Measurements from ENCODE around the gene LMTK3. TPM values are rescaled to one million over a fixed set of nuclear protein-coding genes. Genes with fewer than 3 reads are reported as not detected.
A peak's percentile ranks its signal among the peaks of the same experiment; 100 is the strongest.

LMTK3 gene
- total and polyA plus RNA-seq, 9 of the 15 experiments (the other 6 are each of a cell fraction or from before 2014, with no cell fraction given): 0.35 to 12.3 (median 2.0) TPM; not detected in 2

DNA sequence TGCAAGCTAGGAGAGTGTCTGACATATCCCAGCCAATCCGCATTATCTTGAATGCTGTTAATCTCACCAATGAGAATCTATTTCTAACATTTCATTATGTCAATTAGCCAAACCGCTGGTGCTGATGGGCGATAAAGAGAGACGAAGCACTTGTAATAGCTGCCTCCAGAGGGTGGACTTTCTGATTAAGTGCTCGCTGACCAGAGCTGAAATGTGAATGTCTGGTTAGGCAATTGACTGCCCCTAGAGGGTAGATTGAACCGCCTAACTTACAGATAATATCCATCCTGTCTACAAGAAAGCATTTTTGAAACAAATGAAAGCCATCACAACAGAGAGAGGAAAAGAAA, 66.4 kb downstream of the LMTK3 start:
- Histone ChIP-seq H3K9me3 (replicated peaks; ENCODE audit: control insufficient read depth, insufficient read depth, low read depth, low read length) (no peaks in the 10 kb centered on the region), H4K20me1 (replicated peaks; ENCODE audit: control insufficient read depth, insufficient read depth, low read length) (no peaks in the 10 kb centered on the region), H3K4me1 (replicated peaks in 1 of 2; ENCODE audit: control insufficient read depth in 2 of 2, insufficient read depth in 2 of 2, low read length in 2 of 2) (peaks cover 12 to 16% of the 10 kb centered on the region in 2 experiments), H3K4me2 (ENCODE audit: insufficient read depth, low read length) (peak overlapping the region; percentile 97), H3K4me3 (peak overlapping the region; percentile 97), H3K9me1 (ENCODE audit: control insufficient read depth, insufficient read depth, low read length) (no peaks in the 10 kb centered on the region), H3K36me3 (ENCODE audit: control insufficient read depth, insufficient read depth, low read length) (peaks cover 62% of the 10 kb centered on the region), H3K9ac (ENCODE audit: insufficient read depth in 1 of 2, low read depth in 2 of 2, low read length in 2 of 2) (peak overlapping the region; percentile 97 to 98; a peak in 3 of 4 replicates), H2AFZ (ENCODE audit: low read depth, low read length) (peak overlapping the region; percentile 91), H3K27ac (ENCODE audit: extremely low read depth, low read depth, low read length) (peak overlapping the region; percentile 84), H3K27me3 (ENCODE audit: control insufficient read depth in 2 of 2, insufficient read depth in 2 of 2, low read length in 2 of 2) (no peaks in the 10 kb centered on the region), H3K79me2 (ENCODE audit: control insufficient read depth, insufficient read depth, low read length) (peaks cover 32% of the 10 kb centered on the region)
- 2% methylated on average over 6 of the region's 6 CpGs for WGBS (ENCODE audit: insufficient coverage, low coverage, missing lambda C conversion rate)
- peak; percentile 86 for ATAC-seq
- no peak for FAIRE-seq
- POLR2A ChIA-PET: interaction anchor here (0.6 to 4.7 kb wide), 5 partner anchors 13 to 179 kb away, joined by 3 to 25 read pairs (median 3); no protein-coding TSS in a partner anchor
- in situ Hi-C loops (cut with MboI): no loop called here
- intact Hi-C loops (cut with micrococcal nuclease): no loop called here
- peak; percentile 78 to 85 (median 80) for DNase-seq (ENCODE audit: extremely low read depth in 1 of 4, low spot score in 3 of 4)
- CTCF ChIA-PET (ENCODE audit: low intra/inter-chr PET ratio): interaction anchor here (0.7 to 1.0 kb wide), 3 partner anchors 55 to 982 kb away, joined by 3 read pairs; no protein-coding TSS in a partner anchor
- no TSS peak for BruUV-seq (replicated peaks)
- peak; percentile 43; a peak in 2 of 4 replicates for TF ChIP-seq TEAD1 (CRISPR knock-in tag; IDR thresholded peaks at IDR 0.05)
- TF ChIP-seq, protein P1, sequence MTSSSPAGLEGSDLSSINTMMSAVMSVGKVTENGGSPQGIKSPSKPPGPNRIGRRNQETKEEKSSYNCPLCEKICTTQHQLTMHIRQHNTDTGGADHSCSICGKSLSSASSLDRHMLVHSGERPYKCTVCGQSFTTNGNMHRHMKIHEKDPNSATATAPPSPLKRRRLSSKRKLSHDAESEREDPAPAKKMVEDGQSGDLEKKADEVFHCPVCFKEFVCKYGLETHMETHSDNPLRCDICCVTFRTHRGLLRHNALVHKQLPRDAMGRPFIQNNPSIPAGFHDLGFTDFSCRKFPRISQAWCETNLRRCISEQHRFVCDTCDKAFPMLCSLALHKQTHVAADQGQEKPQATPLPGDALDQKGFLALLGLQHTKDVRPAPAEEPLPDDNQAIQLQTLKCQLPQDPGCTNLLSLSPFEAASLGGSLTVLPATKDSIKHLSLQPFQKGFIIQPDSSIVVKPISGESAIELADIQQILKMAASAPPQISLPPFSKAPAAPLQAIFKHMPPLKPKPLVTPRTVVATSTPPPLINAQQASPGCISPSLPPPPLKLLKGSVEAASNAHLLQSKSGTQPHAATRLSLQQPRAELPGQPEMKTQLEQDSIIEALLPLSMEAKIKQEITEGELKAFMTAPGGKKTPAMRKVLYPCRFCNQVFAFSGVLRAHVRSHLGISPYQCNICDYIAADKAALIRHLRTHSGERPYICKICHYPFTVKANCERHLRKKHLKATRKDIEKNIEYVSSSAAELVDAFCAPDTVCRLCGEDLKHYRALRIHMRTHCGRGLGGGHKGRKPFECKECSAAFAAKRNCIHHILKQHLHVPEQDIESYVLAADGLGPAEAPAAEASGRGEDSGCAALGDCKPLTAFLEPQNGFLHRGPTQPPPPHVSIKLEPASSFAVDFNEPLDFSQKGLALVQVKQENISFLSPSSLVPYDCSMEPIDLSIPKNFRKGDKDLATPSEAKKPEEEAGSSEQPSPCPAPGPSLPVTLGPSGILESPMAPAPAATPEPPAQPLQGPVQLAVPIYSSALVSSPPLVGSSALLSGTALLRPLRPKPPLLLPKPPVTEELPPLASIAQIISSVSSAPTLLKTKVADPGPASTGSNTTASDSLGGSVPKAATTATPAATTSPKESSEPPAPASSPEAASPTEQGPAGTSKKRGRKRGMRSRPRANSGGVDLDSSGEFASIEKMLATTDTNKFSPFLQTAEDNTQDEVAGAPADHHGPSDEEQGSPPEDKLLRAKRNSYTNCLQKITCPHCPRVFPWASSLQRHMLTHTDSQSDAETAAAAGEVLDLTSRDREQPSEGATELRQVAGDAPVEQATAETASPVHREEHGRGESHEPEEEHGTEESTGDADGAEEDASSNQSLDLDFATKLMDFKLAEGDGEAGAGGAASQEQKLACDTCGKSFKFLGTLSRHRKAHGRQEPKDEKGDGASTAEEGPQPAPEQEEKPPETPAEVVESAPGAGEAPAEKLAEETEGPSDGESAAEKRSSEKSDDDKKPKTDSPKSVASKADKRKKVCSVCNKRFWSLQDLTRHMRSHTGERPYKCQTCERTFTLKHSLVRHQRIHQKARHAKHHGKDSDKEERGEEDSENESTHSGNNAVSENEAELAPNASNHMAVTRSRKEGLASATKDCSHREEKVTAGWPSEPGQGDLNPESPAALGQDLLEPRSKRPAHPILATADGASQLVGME (CRISPR knock-in tag; IDR thresholded peaks at IDR 0.05): no peak
- no peak for TF ChIP-seq FOXP1 (CRISPR knock-in tag; IDR thresholded peaks at IDR 0.05)
- TF ChIP-seq, protein P2, sequence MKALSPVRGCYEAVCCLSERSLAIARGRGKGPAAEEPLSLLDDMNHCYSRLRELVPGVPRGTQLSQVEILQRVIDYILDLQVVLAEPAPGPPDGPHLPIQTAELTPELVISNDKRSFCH (CRISPR knock-in tag; IDR thresholded peaks at IDR 0.05): no peak
- TF ChIP-seq, protein P2 (tag; IDR thresholded peaks at IDR 0.05): no peak
- TF ChIP-seq ARID1B (IDR thresholded peaks at IDR 0.05): peak; percentile 45
- TF ChIP-seq ARNT (IDR thresholded peaks at IDR 0.05): peak in 1 of 2 experiments; percentile 49; a peak in 1 of 4 replicates
- peak; percentile 75 for TF ChIP-seq MEIS2 (IDR thresholded peaks at IDR 0.05; ENCODE audit: partially characterized antibody)
- no peak for TF ChIP-seq ETV1 (tag; conservative IDR thresholded peaks at IDR 0.05; ENCODE audit: low read depth)
- 0 out of 2 replicates have a peak, but pooled peaks have one; percentile 36 for TF ChIP-seq SMARCE1 (IDR thresholded peaks at IDR 0.05)
- TF ChIP-seq, protein P3, sequence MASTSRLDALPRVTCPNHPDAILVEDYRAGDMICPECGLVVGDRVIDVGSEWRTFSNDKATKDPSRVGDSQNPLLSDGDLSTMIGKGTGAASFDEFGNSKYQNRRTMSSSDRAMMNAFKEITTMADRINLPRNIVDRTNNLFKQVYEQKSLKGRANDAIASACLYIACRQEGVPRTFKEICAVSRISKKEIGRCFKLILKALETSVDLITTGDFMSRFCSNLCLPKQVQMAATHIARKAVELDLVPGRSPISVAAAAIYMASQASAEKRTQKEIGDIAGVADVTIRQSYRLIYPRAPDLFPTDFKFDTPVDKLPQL (IDR thresholded peaks at IDR 0.05; ENCODE audit: extremely low read depth, insufficient read length): peak; percentile 70
- peak in 1 of 2 experiments; percentile 14; a peak in 1 of 4 replicates for TF ChIP-seq TBL1XR1 (IDR thresholded peaks at IDR 0.05; ENCODE audit: low read length in 2 of 2)
- TF ChIP-seq NFE2 (IDR thresholded peaks at IDR 0.05; ENCODE audit: low read depth): 0 out of 2 replicates have a peak, but pooled peaks have one; percentile 2
- TF ChIP-seq, protein P4, sequence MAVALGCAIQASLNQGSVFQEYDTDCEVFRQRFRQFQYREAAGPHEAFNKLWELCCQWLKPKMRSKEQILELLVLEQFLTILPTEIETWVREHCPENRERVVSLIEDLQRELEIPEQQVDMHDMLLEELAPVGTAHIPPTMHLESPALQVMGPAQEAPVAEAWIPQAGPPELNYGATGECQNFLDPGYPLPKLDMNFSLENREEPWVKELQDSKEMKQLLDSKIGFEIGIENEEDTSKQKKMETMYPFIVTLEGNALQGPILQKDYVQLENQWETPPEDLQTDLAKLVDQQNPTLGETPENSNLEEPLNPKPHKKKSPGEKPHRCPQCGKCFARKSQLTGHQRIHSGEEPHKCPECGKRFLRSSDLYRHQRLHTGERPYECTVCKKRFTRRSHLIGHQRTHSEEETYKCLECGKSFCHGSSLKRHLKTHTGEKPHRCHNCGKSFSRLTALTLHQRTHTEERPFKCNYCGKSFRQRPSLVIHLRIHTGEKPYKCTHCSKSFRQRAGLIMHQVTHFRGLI (CRISPR knock-in tag; IDR thresholded peaks at IDR 0.05): no peak
